Heart right ventricle (tissue), 16 donors: ENCODE results near the gene C16orf74. TPM values are rescaled to one million over a fixed set of nuclear protein-coding genes. Genes with fewer than 3 reads are reported as not detected.

Experiments
- ATAC-seq, 8 donors: fragments of 200-7000 bp; cut with Tn5 transposase; one replicate each; pipeline ENCODE4 v1.9.1; 2020; ENCODE audit warnings: mild to moderate bottlenecking in 8 of 8, moderate library complexity in 8 of 8, moderate number of reproducible peaks in 1 of 8
- DNase-seq, 2 donors: peaks; one replicate each; pipeline ENCODE4 v3.0.0-alpha.2; 2020
- H3K27ac ChIP-seq, 10 donors: fragments of 200-600 bp; sonication (generic) in 2 of 10; one replicate each; pipeline versions ENCODE4 v1.5.0 to v1.8.0; 2020 to 2022; ENCODE audit warnings: mild to moderate bottlenecking in 3 of 10
- H3K27me3 ChIP-seq, 7 donors: fragments of 200-600 bp; one replicate each; pipeline ENCODE4 v1.8.0; 2021 to 2022; ENCODE audit warnings: mild to moderate bottlenecking in 2 of 7
- H3K36me3 ChIP-seq, 9 donors: fragments of 200-600 bp; sonication (generic) in 1 of 9; one replicate each; pipeline versions ENCODE4 v1.5.0 to v1.8.0; 2020 to 2022; ENCODE audit warnings: mild to moderate bottlenecking in 2 of 9
- H3K4me1 ChIP-seq, 9 donors: fragments of 200-600 bp; sonication (generic) in 1 of 9; one replicate each; pipeline versions ENCODE4 v1.5.0 to v1.8.0; 2020 to 2022; ENCODE audit warnings: mild to moderate bottlenecking in 4 of 9
- H3K4me3 ChIP-seq, 10 donors: fragments of 200-600 bp; sonication (generic) in 2 of 10; one replicate each; pipeline versions ENCODE4 v1.5.0 to v1.8.0; 2020 to 2022; ENCODE audit warnings: mild to moderate bottlenecking in 7 of 10, moderate library complexity in 2 of 10
- H3K9me3 ChIP-seq, 11 donors: fragments of 200-600 bp in 10 of 11; sonication (generic) in 2 of 11; one replicate each; pipeline versions ENCODE4 v1.5.0 to v1.8.0; 2013 to 2022; ENCODE audit warnings: mild to moderate bottlenecking in 2 of 11, control low read depth in 1 of 11, moderate library complexity in 1 of 11
- WGBS, 2 donors: extraction: QIAGEN DNeasy Blood & Tissue Kit; methylation state at CpG; one replicate each; pipeline ENCODE4 v1.1.7; 2013; ENCODE audit warnings: inconsistent platforms in 1 of 2; 5-methylcytosine and 5-hydroxymethylcytosine counted together
- intact Hi-C, 10 donors: fragments of 100-400 bp; cut with DNase I; formaldehyde crosslinking; loops; one replicate each; pipeline versions ENCODE4 v1.11.1 to v1.14.2; 2022
- polyA plus RNA-seq, 2 donors: library from polyadenylated mRNA; stranded (reverse); fragments of 200-250 nt; gene quantifications; one replicate each; pipeline ENCODE4 v1.2.3, GENCODE V29; 2013
- total RNA-seq, 10 donors: library from RNA; stranded (reverse); fragmentation: NEBNext Ultra II Directional in 3 of 10; extraction: Animal tissue kit (Norgen Biotek cat#: 25700) in 3 of 10; gene quantifications; one replicate each; pipeline versions ENCODE4 v1.2.1 to v1.2.4, GENCODE V29; 2021 to 2023
- TF ChIP-seq, protein P1 (sequence below), 9 donors: fragments of 200-600 bp; sonication (generic) in 2 of 9; IDR thresholded peaks; one replicate each; pipeline versions ENCODE4 v1.5.0 to v1.8.0; 2021 to 2022; ENCODE audit warnings: antibody characterized with exemption in 9 of 9, mild to moderate bottlenecking in 5 of 9, moderate library complexity in 1 of 9
- donor health status: Arrhythmogenic right ventricular cardiomyopathy.
- donor health status: ischemic (EF 13 %, LVEDD 7.1; RV severe dilation, severe dysfunction).
- donor health status: healthy with polysubstance abuse.
- donor health status: DM: no; HTN: yes; CAD: no.
- donor health status: DM: no; HTN: no; CAD: no.
- donor health status: ischemic (EF 25% LVEDD 6.9; RV normal size, moderate dysfunction).
- donor health status: ischemic (EF 25% LVEDD 5.7; RV mildly dilated, moderate dysfunction).
- donor health status: healthy.
- donor health status: DM: yes; HTN: yes; CAD: no.
- donor health status: Ischemic cardiomyopathy.
- donor health status: ischemic (EF 35%, LVEDD 5.7; RV mildly dilated, moderate dysfunction).
- donor health status: nonischemic (EF 11% LVEDD 7.7; RV severe dilation, severe dysfunction).
- donor health status: DM: yes; HTN: yes; CAD: no.
- donor health status: PGD.
- donor health status: ischemic (EF 29% LVEDD 5.4; RV normal size, mild dysfunction).
- donor health status: nonischemic (EF 23%, LVEDD 6.1; RV moderate dilation, normal function).

The C16orf74 gene
- total and polyA plus RNA-seq, 12 donors = 0.56 to 6.5 (median 1.2) TPM

- no peak for ATAC-seq
- Histone ChIP-seq H3K9me3 (no peaks in the 10 kb centered on the region), H3K27ac (no peak overlapping the region), H3K36me3 (peaks cover 0 to 10% (median 0%) of the 10 kb centered on the region in 9 donors), H3K4me3 (no peak overlapping the region), H3K4me1 (peaks cover 0 to 10% (median 4%) of the 10 kb centered on the region in 9 donors), H3K27me3 (no peaks in the 10 kb centered on the region)
- DNase-seq = no peak
- intact Hi-C loops = no loop called here
- TF ChIP-seq, protein P1, sequence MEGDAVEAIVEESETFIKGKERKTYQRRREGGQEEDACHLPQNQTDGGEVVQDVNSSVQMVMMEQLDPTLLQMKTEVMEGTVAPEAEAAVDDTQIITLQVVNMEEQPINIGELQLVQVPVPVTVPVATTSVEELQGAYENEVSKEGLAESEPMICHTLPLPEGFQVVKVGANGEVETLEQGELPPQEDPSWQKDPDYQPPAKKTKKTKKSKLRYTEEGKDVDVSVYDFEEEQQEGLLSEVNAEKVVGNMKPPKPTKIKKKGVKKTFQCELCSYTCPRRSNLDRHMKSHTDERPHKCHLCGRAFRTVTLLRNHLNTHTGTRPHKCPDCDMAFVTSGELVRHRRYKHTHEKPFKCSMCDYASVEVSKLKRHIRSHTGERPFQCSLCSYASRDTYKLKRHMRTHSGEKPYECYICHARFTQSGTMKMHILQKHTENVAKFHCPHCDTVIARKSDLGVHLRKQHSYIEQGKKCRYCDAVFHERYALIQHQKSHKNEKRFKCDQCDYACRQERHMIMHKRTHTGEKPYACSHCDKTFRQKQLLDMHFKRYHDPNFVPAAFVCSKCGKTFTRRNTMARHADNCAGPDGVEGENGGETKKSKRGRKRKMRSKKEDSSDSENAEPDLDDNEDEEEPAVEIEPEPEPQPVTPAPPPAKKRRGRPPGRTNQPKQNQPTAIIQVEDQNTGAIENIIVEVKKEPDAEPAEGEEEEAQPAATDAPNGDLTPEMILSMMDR (IDR thresholded peaks at IDR 0.05) = no peak
Observed at GRCh38 chr16:85683363-85683762, 67.5 kb downstream of the C16orf74 start.

DNA sequence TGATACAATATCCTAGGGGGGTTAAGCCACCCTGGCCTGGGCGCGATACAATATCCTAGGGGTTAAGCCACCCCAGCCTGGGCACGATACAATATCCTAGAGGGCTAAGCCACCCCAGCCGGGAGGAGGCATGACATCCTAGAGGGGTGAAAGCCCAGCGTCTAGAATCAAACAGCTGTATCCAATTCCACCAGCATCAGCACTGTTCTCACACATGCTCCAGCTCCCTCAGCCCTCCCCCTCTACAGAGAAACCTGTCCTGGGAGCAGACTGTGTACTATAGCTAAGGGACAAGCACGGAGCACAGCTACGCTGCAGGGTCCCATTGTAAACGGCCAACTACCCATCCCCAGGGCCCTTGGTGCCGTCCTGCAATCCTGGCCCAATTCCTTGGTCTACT, 68.4 kb downstream of the C16orf74 start:
- TF ChIP-seq, protein P1 (IDR thresholded peaks at IDR 0.05) = no peak
- H3K9me3 ChIP-seq = no peaks in the 10 kb centered on the region
- intact Hi-C loops = no loop called here
- no peak overlapping the region for H3K27ac ChIP-seq
- 92 to 93% methylated on average over 9 of the region's 9 CpGs for WGBS, 2 donors
- peaks cover 0 to 19% (median 0%) of the 10 kb centered on the region in 9 donors for H3K36me3 ChIP-seq
- H3K4me1 ChIP-seq = peaks cover 0 to 4% (median 0%) of the 10 kb centered on the region in 9 donors
- H3K4me3 ChIP-seq = no peak overlapping the region
- DNase-seq = no peak
- no peak for ATAC-seq
- H3K27me3 ChIP-seq = no peaks in the 10 kb centered on the region

- H3K4me3 ChIP-seq = no peak overlapping the region
- no peaks in the 10 kb centered on the region for H3K9me3 ChIP-seq
- H3K27ac ChIP-seq = no peak overlapping the region
- ATAC-seq (no peak), DNase-seq (no peak)
- intact Hi-C loops = no loop called here
- WGBS, 2 donors = 90 to 91% methylated on average over 8 of the region's 8 CpGs
- H3K36me3 ChIP-seq = peaks cover 0 to 31% (median 0%) of the 10 kb centered on the region in 9 donors
- no peaks in the 10 kb centered on the region for H3K27me3 ChIP-seq
- H3K4me1 ChIP-seq = peaks cover 0 to 4% (median 0%) of the 10 kb centered on the region in 9 donors
- TF ChIP-seq, protein P1 (IDR thresholded peaks at IDR 0.05) = no peak
Observed at GRCh38 chr16:85681255-85681654, 69.6 kb downstream of the C16orf74 start.

DNA sequence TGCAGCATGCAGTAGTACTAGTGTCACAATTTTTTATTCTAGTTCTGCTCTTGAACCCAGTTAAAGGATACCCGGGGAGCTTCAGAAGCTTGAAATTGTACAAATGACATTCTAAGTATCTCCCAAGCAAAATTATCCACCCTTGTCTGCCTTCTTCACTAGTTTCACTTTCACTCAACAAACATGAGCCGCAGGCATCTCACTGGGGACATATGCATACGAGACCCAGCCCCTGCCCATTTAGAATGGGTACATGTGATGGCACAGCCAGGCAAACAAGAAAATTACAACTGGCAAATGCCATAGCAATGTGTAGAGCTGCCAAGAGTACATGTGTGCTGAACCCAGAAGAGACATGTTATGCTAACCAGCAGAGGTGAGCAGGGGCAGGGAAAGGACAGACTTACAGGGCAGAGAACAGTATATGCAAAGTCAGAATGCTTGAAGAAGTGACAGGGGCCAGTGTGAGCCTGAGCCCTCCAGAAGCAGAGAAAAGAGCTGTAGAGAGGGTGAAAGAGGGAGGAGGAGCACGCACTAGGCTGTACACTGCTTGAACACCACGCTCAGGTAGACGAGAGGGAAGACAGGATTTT, 70.4 kb downstream of the C16orf74 start:
- TF ChIP-seq, protein P1 (IDR thresholded peaks at IDR 0.05) = no peak
- DNase-seq (no peak), ATAC-seq (no peak)
- intact Hi-C loops = no loop called here
- Histone ChIP-seq H3K9me3 (no peaks in the 10 kb centered on the region), H3K4me3 (no peak overlapping the region), H3K27ac (no peak overlapping the region), H3K36me3 (peaks cover 0 to 39% (median 0%) of the 10 kb centered on the region in 9 donors), H3K4me1 (peaks cover 0 to 8% (median 0%) of the 10 kb centered on the region in 9 donors), H3K27me3 (no peaks in the 10 kb centered on the region)
- 90 to 95% methylated on average over 6 of the region's 6 CpGs for WGBS, 2 donors
